Tibial artery (tissue), 4 donors: ENCODE data around the gene MPDU1.

Experiments used
- DNase-seq, 2 donors: peaks; one replicate each; pipeline ENCODE4 v3.0.0-alpha.2; 2019
- H3K27ac ChIP-seq, 2 donors: fragments of 200-600 bp; sonication (generic) in 1 of 2; 1 replicate in 1 of 2; 2 replicates in 1 of 2; pipeline ENCODE4 v1.5.1; 2018 to 2019; ENCODE audit warnings: mild to moderate bottlenecking in 1 of 2
- H3K27me3 ChIP-seq, 2 donors: fragments of 200-600 bp; sonication (generic) in 1 of 2; one replicate each; pipeline versions ENCODE4 v1.5.1 to v1.6.0; 2016 to 2019
- H3K36me3 ChIP-seq, 3 donors: fragments of 200-600 bp; sonication (generic) in 2 of 3; one replicate each; pipeline ENCODE4 v1.5.1; 2016 to 2019; ENCODE audit warnings: mild to moderate bottlenecking in 2 of 3
- H3K4me1 ChIP-seq, 4 donors: fragments of 200-600 bp; sonication (generic) in 2 of 4; 1 replicate in 3 of 4; 2 replicates in 1 of 4; pipeline ENCODE4 v1.5.1; 2016 to 2019
- H3K4me3 ChIP-seq, 2 donors: fragments of 200-600 bp; sonication (generic) in 1 of 2; 1 replicate in 1 of 2; 2 replicates in 1 of 2; pipeline ENCODE4 v1.5.1; 2018 to 2019; ENCODE audit warnings: mild to moderate bottlenecking in 2 of 2
- H3K9me3 ChIP-seq, 3 donors: fragments of 200-600 bp; sonication (generic) in 1 of 3; one replicate each; pipeline ENCODE4 v1.5.1; 2016 to 2019
- intact Hi-C: fragments of 100-400 bp; cut with DNase I; formaldehyde crosslinking; loops from one replicate; pipeline ENCODE4 v1.15.0; 2023; ENCODE audit warnings: low total_unique reads
- TF ChIP-seq, protein P1 (sequence below), 2 experiments: fragments of 200-600 bp in 1 of 2; fragments of 450-650 bp in 1 of 2; IDR thresholded peaks; one replicate each; pipeline ENCODE4 v1.5.1; 2017 to 2019; ENCODE audit warnings: antibody characterized with exemption in 2 of 2, mild to moderate bottlenecking in 1 of 2, moderate library complexity in 1 of 2

Gene MPDU1

GRCh38 chr17:7629939-7630571 lies 46.4 kb downstream of the MPDU1 start, which contains the start of gene SHBG:
Gene SHBG (plus strand): TSS chr17:7630135. CDS start chr17:7630173, 38 bp downstream.
- peaks cover 0 to 3% of the 10 kb centered on the region in 2 donors for H3K27me3 ChIP-seq
- H3K9me3 ChIP-seq: no peaks in the 10 kb centered on the region
- TF ChIP-seq, protein P1, sequence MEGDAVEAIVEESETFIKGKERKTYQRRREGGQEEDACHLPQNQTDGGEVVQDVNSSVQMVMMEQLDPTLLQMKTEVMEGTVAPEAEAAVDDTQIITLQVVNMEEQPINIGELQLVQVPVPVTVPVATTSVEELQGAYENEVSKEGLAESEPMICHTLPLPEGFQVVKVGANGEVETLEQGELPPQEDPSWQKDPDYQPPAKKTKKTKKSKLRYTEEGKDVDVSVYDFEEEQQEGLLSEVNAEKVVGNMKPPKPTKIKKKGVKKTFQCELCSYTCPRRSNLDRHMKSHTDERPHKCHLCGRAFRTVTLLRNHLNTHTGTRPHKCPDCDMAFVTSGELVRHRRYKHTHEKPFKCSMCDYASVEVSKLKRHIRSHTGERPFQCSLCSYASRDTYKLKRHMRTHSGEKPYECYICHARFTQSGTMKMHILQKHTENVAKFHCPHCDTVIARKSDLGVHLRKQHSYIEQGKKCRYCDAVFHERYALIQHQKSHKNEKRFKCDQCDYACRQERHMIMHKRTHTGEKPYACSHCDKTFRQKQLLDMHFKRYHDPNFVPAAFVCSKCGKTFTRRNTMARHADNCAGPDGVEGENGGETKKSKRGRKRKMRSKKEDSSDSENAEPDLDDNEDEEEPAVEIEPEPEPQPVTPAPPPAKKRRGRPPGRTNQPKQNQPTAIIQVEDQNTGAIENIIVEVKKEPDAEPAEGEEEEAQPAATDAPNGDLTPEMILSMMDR (IDR thresholded peaks at IDR 0.05): no peak
- H3K4me3 ChIP-seq: no peak within 1 kb of the TSS
- peaks cover 0 to 5% (median 3%) of the 10 kb centered on the region in 3 donors for H3K36me3 ChIP-seq
- H3K27ac ChIP-seq: no peak within 1 kb of the TSS
- DNase-seq: no peak
- H3K4me1 ChIP-seq: peaks cover 0 to 18% (median 9%) of the 10 kb centered on the region in 4 donors
- intact Hi-C loops: loop anchor here (5.0 to 10.0 kb wide), 2 partner anchors 57 to 65 kb away; partner anchors contain the start of genes SENP3, TP53 and WRAP53

DNA sequence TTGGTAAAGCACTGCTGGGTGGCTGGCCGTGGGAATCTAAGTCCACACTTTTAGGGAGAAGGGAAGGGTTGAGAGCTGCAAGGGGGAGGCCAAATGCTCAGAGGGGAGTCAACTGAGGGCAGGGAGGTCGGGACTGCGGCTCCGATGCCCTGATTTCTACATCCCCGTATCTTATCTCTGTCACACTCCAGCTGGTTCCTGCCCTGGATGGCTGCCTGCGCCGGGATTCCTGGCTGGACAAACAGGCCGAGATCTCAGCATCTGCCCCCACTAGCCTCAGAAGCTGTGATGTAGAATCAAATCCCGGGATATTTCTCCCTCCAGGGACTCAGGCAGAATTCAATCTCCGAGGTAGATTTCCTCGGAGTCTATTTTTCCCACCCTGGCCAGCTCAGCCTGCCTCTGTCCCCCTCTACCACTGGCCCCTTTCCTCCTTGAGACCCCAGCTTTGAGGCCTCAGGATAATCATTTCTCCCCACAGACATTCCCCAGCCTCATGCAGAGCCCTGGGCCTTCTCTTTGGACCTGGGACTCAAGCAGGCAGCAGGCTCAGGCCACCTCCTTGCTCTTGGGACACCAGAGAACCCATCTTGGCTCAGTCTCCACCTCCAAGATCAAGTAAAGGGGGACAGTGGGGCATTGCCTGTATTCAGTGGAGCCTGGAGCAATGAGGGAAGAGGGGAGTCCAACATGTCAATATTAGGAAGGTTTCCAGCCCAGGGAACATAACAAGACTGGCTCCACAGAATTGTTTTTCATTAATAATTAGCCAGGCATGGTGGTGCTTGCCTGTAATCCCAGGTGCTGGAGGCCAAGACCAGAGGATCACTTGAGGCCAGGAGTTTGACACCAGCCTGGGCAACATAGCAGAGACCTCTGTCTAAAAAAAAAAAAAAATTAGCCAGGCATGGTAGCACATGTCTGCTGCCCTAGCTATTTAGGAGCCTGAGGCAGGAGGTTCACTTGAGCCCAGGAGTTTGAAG lies 48.0 kb downstream of the MPDU1 start:
- Histone ChIP-seq H3K27ac (no peak overlapping the region), H3K4me3 (no peak overlapping the region), H3K27me3 (peaks cover 0 to 3% of the 10 kb centered on the region in 2 donors), H3K36me3 (no peaks in the 10 kb centered on the region), H3K9me3 (no peaks in the 10 kb centered on the region), H3K4me1 (peaks cover 0 to 12% (median 6%) of the 10 kb centered on the region in 4 donors)
- TF ChIP-seq, protein P1 (IDR thresholded peaks at IDR 0.05): no peak
- DNase-seq: no peak
- intact Hi-C loops: no loop called here

GRCh38 chr17:7632492-7632894 lies 48.8 kb downstream of the MPDU1 start:
- Histone ChIP-seq H3K27me3 (peaks cover 0 to 3% of the 10 kb centered on the region in 2 donors), H3K36me3 (no peaks in the 10 kb centered on the region), H3K4me3 (no peak overlapping the region), H3K27ac (no peak overlapping the region), H3K4me1 (peaks cover 0 to 7% (median 2%) of the 10 kb centered on the region in 4 donors), H3K9me3 (no peaks in the 10 kb centered on the region)
- DNase-seq: no peak
- intact Hi-C loops: no loop called here
- TF ChIP-seq, protein P1 (IDR thresholded peaks at IDR 0.05): peak; percentile 16 to 21

GRCh38 chr17:7633093-7633492 lies 49.4 kb downstream of the MPDU1 start:
- no peak overlapping the region for H3K27ac ChIP-seq
- no peaks in the 10 kb centered on the region for H3K36me3 ChIP-seq
- H3K4me1 ChIP-seq: peaks cover 0 to 1% (median 0%) of the 10 kb centered on the region in 4 donors
- no peak overlapping the region for H3K4me3 ChIP-seq
- intact Hi-C loops: no loop called here
- no peaks in the 10 kb centered on the region for H3K9me3 ChIP-seq
- peaks cover 0 to 3% of the 10 kb centered on the region in 2 donors for H3K27me3 ChIP-seq
- DNase-seq: no peak
- TF ChIP-seq, protein P1 (IDR thresholded peaks at IDR 0.05): no peak

GRCh38 chr17:7634384-7634783 lies 50.7 kb downstream of the MPDU1 start:
- Histone ChIP-seq H3K27ac (no peak overlapping the region), H3K27me3 (peaks cover 0 to 3% of the 10 kb centered on the region in 2 donors), H3K4me3 (no peak overlapping the region), H3K4me1 (no peaks in the 10 kb centered on the region), H3K9me3 (no peaks in the 10 kb centered on the region), H3K36me3 (no peaks in the 10 kb centered on the region)
- TF ChIP-seq, protein P1 (IDR thresholded peaks at IDR 0.05): peak in 1 of 2 experiments; percentile 5
- DNase-seq: no peak
- intact Hi-C loops: no loop called here
